Thoracic aorta (tissue), 2 donors: ENCODE data around the gene TNFAIP1. TPM values are rescaled to one million over a fixed set of nuclear protein-coding genes. Genes with fewer than 3 reads are reported as not detected.

Experiments used
- ATAC-seq: fragments of 150-250 bp; one replicate; pipeline ENCODE4 v1.8.0; 2017; ENCODE audit warnings: low read depth; ENCODE audit not compliant: insufficient number of reproducible peaks, low FRiP score
- DNase-seq: peaks from one replicate; pipeline ENCODE4 v3.0.0-alpha.2; 2020; ENCODE audit warnings: low spot score
- H3K27ac ChIP-seq, 2 donors: fragments of 200-600 bp; sonication (generic); 1 replicate in 1 of 2; 2 replicates in 1 of 2; pipeline ENCODE4 v1.5.1; 2016; ENCODE audit warnings: mild to moderate bottlenecking in 2 of 2, moderate library complexity in 2 of 2
- H3K27me3 ChIP-seq: fragments of 200-600 bp; sonication (generic); replicated peaks from 2 replicates; pipeline ENCODE4 v1.6.0; 2016; ENCODE audit warnings: mild to moderate bottlenecking; ENCODE audit not compliant: insufficient read depth
- H3K36me3 ChIP-seq: fragments of 200-600 bp; sonication (generic); one replicate; pipeline ENCODE4 v1.5.1; 2016
- H3K4me1 ChIP-seq, 2 donors: fragments of 200-600 bp; sonication (generic); 1 replicate in 1 of 2; 2 replicates in 1 of 2; pipeline versions ENCODE4 v1.5.1 to v1.6.0; 2016; ENCODE audit warnings: low read depth in 2 of 2, mild to moderate bottlenecking in 1 of 2; ENCODE audit not compliant: control insufficient read depth in 1 of 2
- H3K4me3 ChIP-seq: fragments of 200-600 bp; sonication (generic); 2 replicates; pipeline ENCODE4 v1.5.1; 2016; ENCODE audit warnings: mild to moderate bottlenecking
- H3K9me3 ChIP-seq: fragments of 200-600 bp; sonication (generic); 2 replicates; pipeline ENCODE4 v1.5.1; 2016
- CTCF ChIP-seq: fragments of 200-600 bp; sonication (generic); IDR thresholded peaks from one replicate; pipeline ENCODE4 v1.5.1; 2019; ENCODE audit warnings: antibody characterized with exemption
- total RNA-seq, 2 donors: library from RNA; depleted of rRNA; stranded (reverse); fragments of >200 nt; gene quantifications; one replicate each; pipeline versions ENCODE4 v1.1.0 to v1.2.3, GENCODE V29; 2016

Gene TNFAIP1
- total RNA-seq, 2 donors from 2014 or later, result 43.3 to 66.1 TPM

DNA sequence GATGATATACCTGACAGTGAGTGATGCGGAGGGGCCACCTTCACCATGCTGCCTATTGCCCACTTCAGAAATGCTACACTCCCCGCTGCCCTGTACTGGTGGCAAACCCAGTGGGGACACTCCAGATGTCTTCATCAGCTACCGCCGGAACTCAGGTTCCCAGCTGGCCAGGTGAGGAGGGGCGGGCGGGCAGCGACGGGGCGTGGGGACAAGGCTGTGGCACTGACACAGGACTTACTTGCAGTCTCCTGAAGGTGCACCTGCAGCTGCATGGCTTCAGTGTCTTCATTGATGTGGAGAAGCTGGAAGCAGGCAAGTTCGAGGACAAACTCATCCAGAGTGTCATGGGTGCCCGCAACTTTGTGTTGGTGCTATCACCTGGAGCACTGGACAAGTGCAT is 52.5 kb downstream of the TNFAIP1 start:
- no peak for TF ChIP-seq CTCF
- peaks cover 34% of the 10 kb centered on the region for H3K36me3 ChIP-seq
- no peaks in the 10 kb centered on the region for H3K27me3 ChIP-seq
- H3K4me3 ChIP-seq, result no peak overlapping the region
- DNase-seq (no peak), ATAC-seq (no peak)
- H3K27ac ChIP-seq, result no peak overlapping the region
- H3K9me3 ChIP-seq, result no peaks in the 10 kb centered on the region
- H3K4me1 ChIP-seq, result no peaks in the 10 kb centered on the region

DNA sequence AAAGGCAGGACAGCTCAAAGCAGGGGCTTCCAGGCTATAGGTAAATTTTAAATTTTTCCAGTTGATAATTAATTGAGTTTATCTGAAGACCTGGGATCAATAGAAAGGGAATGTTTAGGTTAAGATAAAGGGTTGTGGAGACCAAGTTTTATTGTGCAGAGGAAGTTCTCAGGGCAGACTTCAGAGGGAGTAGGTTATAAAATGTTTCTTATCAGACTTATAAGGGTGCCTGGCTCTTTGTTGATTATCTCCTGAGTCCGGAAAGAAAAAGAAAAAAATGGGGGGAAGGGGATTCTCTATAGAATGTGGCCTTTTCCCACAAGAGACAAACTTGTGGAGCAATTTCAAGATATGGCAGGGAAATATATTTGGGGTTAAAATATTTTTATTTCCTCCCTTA is 54.6 kb downstream of the TNFAIP1 start:
- no peak for ATAC-seq
- DNase-seq, result no peak
- Histone ChIP-seq H3K4me1 (no peaks in the 10 kb centered on the region), H3K4me3 (no peak overlapping the region), H3K36me3 (peaks cover 41% of the 10 kb centered on the region), H3K9me3 (no peaks in the 10 kb centered on the region), H3K27ac (no peak overlapping the region), H3K27me3 (no peaks in the 10 kb centered on the region)
- TF ChIP-seq CTCF, result no peak

- Histone ChIP-seq H3K27me3 (no peaks in the 10 kb centered on the region), H3K9me3 (no peaks in the 10 kb centered on the region), H3K36me3 (peaks cover 44% of the 10 kb centered on the region), H3K4me1 (no peaks in the 10 kb centered on the region), H3K4me3 (no peak overlapping the region), H3K27ac (no peak overlapping the region)
- ATAC-seq, result no peak
- DNase-seq, result no peak
- TF ChIP-seq CTCF, result no peak
Measured at GRCh38 chr17:28390563-28390962, 55.0 kb downstream of the TNFAIP1 start.

DNA sequence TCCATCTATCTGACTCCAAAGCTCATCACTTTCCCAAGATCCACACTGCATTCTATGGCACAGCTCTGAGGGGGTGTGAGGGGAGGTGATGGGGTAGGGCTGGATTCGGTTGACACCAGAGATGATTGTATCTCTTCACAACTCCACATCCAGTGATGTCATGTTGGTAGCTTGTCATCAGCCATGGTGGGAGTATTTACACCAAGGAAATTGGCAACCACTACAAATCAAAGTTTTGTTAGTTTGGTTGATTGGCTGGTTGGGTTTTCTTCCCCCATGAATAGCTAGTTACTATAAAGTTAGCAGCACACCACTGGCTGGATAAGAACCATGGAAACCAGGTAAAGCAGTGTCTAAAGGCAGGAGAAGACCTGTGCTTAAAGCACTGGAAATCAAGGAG is 55.4 kb downstream of the TNFAIP1 start:
- no peaks in the 10 kb centered on the region for H3K9me3 ChIP-seq
- no peak for TF ChIP-seq CTCF
- peaks cover 48% of the 10 kb centered on the region for H3K36me3 ChIP-seq
- no peaks in the 10 kb centered on the region for H3K27me3 ChIP-seq
- no peak overlapping the region for H3K27ac ChIP-seq
- no peak for ATAC-seq
- DNase-seq, result no peak
- H3K4me3 ChIP-seq, result no peak overlapping the region
- no peaks in the 10 kb centered on the region for H3K4me1 ChIP-seq

- H3K9me3 ChIP-seq, result no peaks in the 10 kb centered on the region
- H3K4me3 ChIP-seq, result no peak overlapping the region
- H3K36me3 ChIP-seq, result peaks cover 52% of the 10 kb centered on the region
- TF ChIP-seq CTCF, result no peak
- ATAC-seq (no peak), DNase-seq (no peak)
- H3K27ac ChIP-seq, result no peak overlapping the region
- no peaks in the 10 kb centered on the region for H3K4me1 ChIP-seq
- no peaks in the 10 kb centered on the region for H3K27me3 ChIP-seq
Measured at GRCh38 chr17:28391401-28391800, 55.8 kb downstream of the TNFAIP1 start.
